Measurements from ENCODE around the gene AGAP1. TPM values are rescaled to one million over a fixed set of nuclear protein-coding genes. Genes with fewer than 3 reads are reported as not detected.

Gene AGAP1
- total and polyA plus RNA-seq, 10 donors: 1.1 to 26.6 (median 11.3) TPM

DNA sequence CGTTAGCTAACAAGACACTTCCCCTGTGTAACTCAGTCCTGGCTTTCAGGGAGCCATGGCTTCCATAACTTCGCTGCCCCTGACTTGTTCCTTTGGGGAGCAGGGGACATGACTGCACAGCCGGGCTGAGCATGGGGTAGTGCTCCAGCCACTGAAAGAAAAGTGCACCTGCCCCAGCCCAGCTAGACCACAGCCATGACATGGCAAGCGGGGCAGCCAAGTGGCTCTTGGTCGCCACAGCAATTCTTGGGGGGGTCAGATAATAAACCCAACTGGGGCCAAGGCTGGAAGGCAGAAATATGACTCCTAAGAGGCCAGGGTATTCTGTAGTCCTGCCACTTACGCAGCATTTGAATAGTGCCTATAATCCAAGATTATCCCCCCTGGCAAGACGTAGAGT lies 385.3 kb downstream of the AGAP1 start:
- TF ChIP-seq, protein P1, sequence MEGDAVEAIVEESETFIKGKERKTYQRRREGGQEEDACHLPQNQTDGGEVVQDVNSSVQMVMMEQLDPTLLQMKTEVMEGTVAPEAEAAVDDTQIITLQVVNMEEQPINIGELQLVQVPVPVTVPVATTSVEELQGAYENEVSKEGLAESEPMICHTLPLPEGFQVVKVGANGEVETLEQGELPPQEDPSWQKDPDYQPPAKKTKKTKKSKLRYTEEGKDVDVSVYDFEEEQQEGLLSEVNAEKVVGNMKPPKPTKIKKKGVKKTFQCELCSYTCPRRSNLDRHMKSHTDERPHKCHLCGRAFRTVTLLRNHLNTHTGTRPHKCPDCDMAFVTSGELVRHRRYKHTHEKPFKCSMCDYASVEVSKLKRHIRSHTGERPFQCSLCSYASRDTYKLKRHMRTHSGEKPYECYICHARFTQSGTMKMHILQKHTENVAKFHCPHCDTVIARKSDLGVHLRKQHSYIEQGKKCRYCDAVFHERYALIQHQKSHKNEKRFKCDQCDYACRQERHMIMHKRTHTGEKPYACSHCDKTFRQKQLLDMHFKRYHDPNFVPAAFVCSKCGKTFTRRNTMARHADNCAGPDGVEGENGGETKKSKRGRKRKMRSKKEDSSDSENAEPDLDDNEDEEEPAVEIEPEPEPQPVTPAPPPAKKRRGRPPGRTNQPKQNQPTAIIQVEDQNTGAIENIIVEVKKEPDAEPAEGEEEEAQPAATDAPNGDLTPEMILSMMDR (IDR thresholded peaks at IDR 0.05 in 8 of 11, conservative IDR thresholded peaks at IDR 0.05 in 3 of 11): no peak
- no peak for TF ChIP-seq POLR2AphosphoS5 (IDR thresholded peaks at IDR 0.05)
- no peak for TF ChIP-seq POLR2A (IDR thresholded peaks at IDR 0.05)
- H3K4me1 ChIP-seq: no peaks in the 10 kb centered on the region
- 84 to 94% (median 92%) methylated on average over 5 to 7 of the region's 7 CpGs for WGBS, 5 donors
- no peaks in the 10 kb centered on the region for H3K36me3 ChIP-seq
- H3K27me3 ChIP-seq (replicated peaks in 1 of 7): no peaks in the 10 kb centered on the region
- H3K4me3 ChIP-seq: no peak overlapping the region
- no peak for DNase-seq
- intact Hi-C loops (cut with DNase I; ENCODE audit: low total_unique reads): no loop called here
- H3K27ac ChIP-seq: no peak overlapping the region
- H3K9me3 ChIP-seq: no peaks in the 10 kb centered on the region

DNA sequence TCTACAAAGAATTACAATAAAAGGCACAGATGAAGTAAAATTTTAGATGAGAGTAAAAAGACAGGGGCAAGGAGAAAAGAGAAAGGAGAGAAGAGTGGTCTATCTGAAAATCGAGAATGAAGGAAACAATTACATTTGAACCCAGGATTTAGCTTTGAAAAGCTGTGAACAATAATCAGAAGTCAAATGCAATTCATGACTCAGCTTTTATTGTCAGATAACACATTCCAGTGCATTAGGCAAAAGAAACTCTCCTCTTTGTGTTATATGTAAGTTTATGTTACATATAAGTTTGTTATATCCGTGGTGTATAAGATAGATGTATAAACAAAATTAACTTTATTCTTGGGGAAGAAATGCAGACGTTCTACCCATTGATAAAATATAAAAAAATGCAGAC lies 389.8 kb downstream of the AGAP1 start:
- WGBS, 5 donors: 83 to 89% (median 85%) methylated on average over 3 of the region's 3 CpGs
- no peak overlapping the region for H3K4me3 ChIP-seq
- no peak overlapping the region for H3K27ac ChIP-seq
- no peaks in the 10 kb centered on the region for H3K4me1 ChIP-seq
- H3K9me3 ChIP-seq: no peaks in the 10 kb centered on the region
- H3K27me3 ChIP-seq (replicated peaks in 1 of 7): no peaks in the 10 kb centered on the region
- intact Hi-C loops (cut with DNase I; ENCODE audit: low total_unique reads): no loop called here
- no peak for DNase-seq
- no peaks in the 10 kb centered on the region for H3K36me3 ChIP-seq
- TF ChIP-seq, protein P1 (IDR thresholded peaks at IDR 0.05 in 8 of 11, conservative IDR thresholded peaks at IDR 0.05 in 3 of 11): no peak
- TF ChIP-seq POLR2AphosphoS5 (IDR thresholded peaks at IDR 0.05) (no peak), POLR2A (IDR thresholded peaks at IDR 0.05) (no peak)

DNA sequence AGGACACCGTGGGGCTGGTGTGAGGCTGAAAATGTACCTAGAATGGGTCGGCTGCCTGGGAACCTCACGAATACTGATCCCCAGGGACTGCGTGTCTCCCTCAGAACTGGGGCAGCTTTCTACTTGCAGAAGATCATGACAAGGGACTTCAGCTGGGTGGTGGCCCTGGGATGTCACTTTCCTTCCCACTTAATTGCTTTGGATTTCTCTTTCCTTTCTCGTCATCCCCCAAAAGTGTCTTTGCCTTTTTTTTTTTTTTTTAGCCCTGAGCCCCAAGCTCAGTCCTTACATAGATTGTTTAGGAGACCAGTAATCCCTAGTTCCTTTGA lies 395.4 kb downstream of the AGAP1 start:
- Histone ChIP-seq H3K36me3 (no peaks in the 10 kb centered on the region), H3K9me3 (no peaks in the 10 kb centered on the region), H3K27ac (no peak overlapping the region), H3K4me3 (no peak overlapping the region), H3K27me3 (replicated peaks in 1 of 7) (no peaks in the 10 kb centered on the region), H3K4me1 (no peaks in the 10 kb centered on the region)
- WGBS, 5 donors: 82 to 96% (median 90%) methylated on average over 5 of the region's 5 CpGs
- DNase-seq: no peak
- TF ChIP-seq, protein P1 (IDR thresholded peaks at IDR 0.05 in 8 of 11, conservative IDR thresholded peaks at IDR 0.05 in 3 of 11): no peak
- no peak for TF ChIP-seq POLR2A (IDR thresholded peaks at IDR 0.05)
- no peak for TF ChIP-seq POLR2AphosphoS5 (IDR thresholded peaks at IDR 0.05)
- intact Hi-C loops (cut with DNase I; ENCODE audit: low total_unique reads): no loop called here

DNA sequence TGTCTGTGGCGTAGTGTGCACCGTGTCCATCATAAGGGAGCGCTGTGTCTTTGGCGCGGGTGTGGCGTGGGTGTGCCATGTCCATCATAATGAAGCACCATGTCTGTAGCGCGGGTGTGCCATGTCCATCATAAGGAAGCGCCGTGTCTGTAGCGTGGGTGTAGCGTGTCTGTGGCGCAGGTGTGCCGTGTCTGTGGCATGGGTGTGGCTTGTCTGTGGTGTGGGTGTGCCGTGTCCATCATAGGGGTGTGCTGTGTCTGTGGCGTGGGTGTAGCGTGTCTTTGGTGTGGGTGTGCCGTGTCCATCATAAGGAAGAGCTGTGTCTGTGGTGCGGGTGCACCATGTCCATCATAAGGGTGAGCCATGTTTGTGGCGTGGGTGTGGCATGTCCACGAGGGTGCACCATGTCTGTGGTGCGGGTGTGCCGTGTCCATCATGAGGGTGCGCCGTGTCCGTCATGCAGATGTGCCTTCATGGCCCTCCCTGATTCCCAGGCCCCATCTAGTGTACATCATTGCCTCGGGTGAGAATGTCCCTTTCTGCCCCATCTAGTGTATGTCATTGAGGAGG lies 399.4 kb downstream of the AGAP1 start:
- Histone ChIP-seq H3K9me3 (no peaks in the 10 kb centered on the region), H3K4me1 (no peaks in the 10 kb centered on the region), H3K36me3 (no peaks in the 10 kb centered on the region), H3K27ac (no peak overlapping the region), H3K4me3 (no peak overlapping the region), H3K27me3 (replicated peaks in 1 of 7) (no peaks in the 10 kb centered on the region)
- no peak for TF ChIP-seq POLR2AphosphoS5 (IDR thresholded peaks at IDR 0.05)
- DNase-seq: no peak
- WGBS, 5 donors: 90 to 98% (median 95%) methylated on average over 22 to 27 of the region's 27 CpGs
- intact Hi-C loops (cut with DNase I; ENCODE audit: low total_unique reads): no loop called here

DNA sequence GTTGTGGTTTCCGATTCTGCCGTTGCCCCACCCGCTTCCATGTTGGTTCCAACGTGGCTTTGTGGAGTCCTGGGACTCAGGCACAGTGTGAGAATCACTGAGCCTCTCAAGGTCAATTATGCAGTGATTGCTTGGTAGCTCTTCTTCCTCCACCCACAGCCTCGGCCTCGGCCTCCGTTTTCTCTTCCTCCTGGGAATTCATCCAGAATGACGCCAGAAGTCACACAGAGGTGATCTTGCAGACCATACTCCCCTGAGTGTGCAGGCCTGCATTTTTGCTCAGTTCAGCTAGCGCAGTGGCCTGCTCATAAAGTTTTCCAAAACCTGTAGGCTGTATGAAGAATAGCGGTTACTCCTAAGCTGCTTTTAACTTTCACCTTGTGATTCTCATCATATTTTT lies 401.0 kb downstream of the AGAP1 start:
- 83 to 92% (median 90%) methylated on average over 10 of the region's 10 CpGs for WGBS, 5 donors
- H3K27me3 ChIP-seq (replicated peaks in 1 of 7): no peaks in the 10 kb centered on the region
- H3K27ac ChIP-seq: no peak overlapping the region
- H3K4me1 ChIP-seq: no peaks in the 10 kb centered on the region
- intact Hi-C loops (cut with DNase I; ENCODE audit: low total_unique reads): no loop called here
- no peak for DNase-seq
- no peaks in the 10 kb centered on the region for H3K36me3 ChIP-seq
- H3K9me3 ChIP-seq: no peaks in the 10 kb centered on the region
- no peak for TF ChIP-seq POLR2A (IDR thresholded peaks at IDR 0.05)
- TF ChIP-seq, protein P1 (IDR thresholded peaks at IDR 0.05 in 8 of 11, conservative IDR thresholded peaks at IDR 0.05 in 3 of 11): no peak
- TF ChIP-seq POLR2AphosphoS5 (IDR thresholded peaks at IDR 0.05): no peak
- no peak overlapping the region for H3K4me3 ChIP-seq

Measured in spleen (tissue), 11 donors.